NCI-H82 treated with DMSO at 0.1 percent for 48 hours (cell line): ENCODE measurements around the gene CPNE4.

Source experiments
- DNase-seq: peaks from one replicate; lab custom pipeline; 2025; ENCODE audit not compliant: unreplicated experiment; lab: John Stamatoyannopoulos, UW

CPNE4 gene

GRCh38 chr3:132017137-132017536 is 17.7 kb downstream of the CPNE4 start:
- no peak for DNase-seq

- DNase-seq: no peak
These were observed 18.5 kb downstream of the CPNE4 start for GRCh38 chr3:132016061-132017041.

- no peak for DNase-seq
These were observed 20.7 kb downstream of the CPNE4 start for GRCh38 chr3:132014105-132014504.

- DNase-seq: no peak
These were observed 25.6 kb downstream of the CPNE4 start for GRCh38 chr3:132009241-132009640.

- DNase-seq: no peak
These were observed 26.0 kb downstream of the CPNE4 start for GRCh38 chr3:132008837-132009236.

GRCh38 chr3:132007617-132008016 is 27.2 kb downstream of the CPNE4 start:
- DNase-seq: no peak

- peak; percentile 23 for DNase-seq
These were observed 28.1 kb downstream of the CPNE4 start for GRCh38 chr3:132006605-132007204.

- DNase-seq: no peak
These were observed 30.2 kb downstream of the CPNE4 start for GRCh38 chr3:132004571-132004970.

- DNase-seq: no peak
These were observed 31.1 kb downstream of the CPNE4 start for GRCh38 chr3:132003685-132004084.

GRCh38 chr3:132001999-132002398 is 32.8 kb downstream of the CPNE4 start:
- DNase-seq: no peak

GRCh38 chr3:132001036-132001435 is 33.8 kb downstream of the CPNE4 start:
- DNase-seq: no peak

GRCh38 chr3:131998027-131998426 is 36.8 kb downstream of the CPNE4 start:
- DNase-seq: no peak

GRCh38 chr3:131995891-131996290 is 38.9 kb downstream of the CPNE4 start:
- DNase-seq: no peak

- no peak for DNase-seq
These were observed 45.5 kb downstream of the CPNE4 start for GRCh38 chr3:131989318-131989717.

- peak; percentile 95 for DNase-seq
These were observed 46.6 kb downstream of the CPNE4 start for GRCh38 chr3:131988209-131988608.

- DNase-seq: no peak
These were observed 51.1 kb downstream of the CPNE4 start for GRCh38 chr3:131983689-131984088.

GRCh38 chr3:131981323-131981722 is 53.5 kb downstream of the CPNE4 start:
- DNase-seq: no peak

GRCh38 chr3:131976448-131976847 is 58.4 kb downstream of the CPNE4 start:
- DNase-seq: no peak

- DNase-seq: no peak
These were observed 59.8 kb downstream of the CPNE4 start for GRCh38 chr3:131975047-131975446.

- DNase-seq: no peak
These were observed 61.1 kb downstream of the CPNE4 start for GRCh38 chr3:131973731-131974130.

- no peak for DNase-seq
These were observed 62.3 kb downstream of the CPNE4 start for GRCh38 chr3:131972550-131972949.

GRCh38 chr3:131972091-131972490 is 62.7 kb downstream of the CPNE4 start:
- no peak for DNase-seq
